Gastroesophageal sphincter (tissue), 3 donors: ENCODE results near the gene TSPEAR.

Experiments used
- POLR2A ChIP-seq, 2 donors: fragments of 450-650 bp; IDR thresholded peaks; one replicate each; pipeline ENCODE4 v1.6.1; 2017; ENCODE audit warnings: antibody characterized with exemption in 2 of 2, mild to moderate bottlenecking in 2 of 2, moderate library complexity in 1 of 2
- TF ChIP-seq, protein P1 (sequence below), 4 experiments: fragments of 200-600 bp in 2 of 4; fragments of 450-650 bp in 2 of 4; sonication (generic) in 1 of 4; IDR thresholded peaks; one replicate each; pipeline ENCODE4 v1.5.1; 2017 to 2019; ENCODE audit warnings: antibody characterized with exemption in 4 of 4, mild to moderate bottlenecking in 2 of 4, moderate library complexity in 2 of 4

GRCh38 chr21:44726826-44727225 lies 15.5 kb upstream of the TSPEAR start:
- TF ChIP-seq POLR2A (IDR thresholded peaks at IDR 0.05) = no peak
- TF ChIP-seq, protein P1, sequence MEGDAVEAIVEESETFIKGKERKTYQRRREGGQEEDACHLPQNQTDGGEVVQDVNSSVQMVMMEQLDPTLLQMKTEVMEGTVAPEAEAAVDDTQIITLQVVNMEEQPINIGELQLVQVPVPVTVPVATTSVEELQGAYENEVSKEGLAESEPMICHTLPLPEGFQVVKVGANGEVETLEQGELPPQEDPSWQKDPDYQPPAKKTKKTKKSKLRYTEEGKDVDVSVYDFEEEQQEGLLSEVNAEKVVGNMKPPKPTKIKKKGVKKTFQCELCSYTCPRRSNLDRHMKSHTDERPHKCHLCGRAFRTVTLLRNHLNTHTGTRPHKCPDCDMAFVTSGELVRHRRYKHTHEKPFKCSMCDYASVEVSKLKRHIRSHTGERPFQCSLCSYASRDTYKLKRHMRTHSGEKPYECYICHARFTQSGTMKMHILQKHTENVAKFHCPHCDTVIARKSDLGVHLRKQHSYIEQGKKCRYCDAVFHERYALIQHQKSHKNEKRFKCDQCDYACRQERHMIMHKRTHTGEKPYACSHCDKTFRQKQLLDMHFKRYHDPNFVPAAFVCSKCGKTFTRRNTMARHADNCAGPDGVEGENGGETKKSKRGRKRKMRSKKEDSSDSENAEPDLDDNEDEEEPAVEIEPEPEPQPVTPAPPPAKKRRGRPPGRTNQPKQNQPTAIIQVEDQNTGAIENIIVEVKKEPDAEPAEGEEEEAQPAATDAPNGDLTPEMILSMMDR (IDR thresholded peaks at IDR 0.05) = no peak
